NCI-H2171 (cell line): ENCODE measurements around the gene TNC.

ENCODE experiments used
- DNase-seq: peaks from one replicate; lab custom pipeline; 2025; lab: John Stamatoyannopoulos, UW

Gene TNC

GRCh38 chr9:115098226-115098965, 19.6 kb downstream of the TNC start:
- DNase-seq: no peak

- DNase-seq: no peak
Observed at GRCh38 chr9:115093520-115093919, 24.4 kb downstream of the TNC start.

GRCh38 chr9:115090486-115090885, 27.5 kb downstream of the TNC start:
- DNase-seq: no peak

GRCh38 chr9:115088860-115089259, 29.1 kb downstream of the TNC start:
- no peak for DNase-seq

- no peak for DNase-seq
Observed at GRCh38 chr9:115086886-115087285, 31.1 kb downstream of the TNC start.

- no peak for DNase-seq
Observed at GRCh38 chr9:115086461-115086860, 31.5 kb downstream of the TNC start.

- no peak for DNase-seq
Observed at GRCh38 chr9:115085773-115086377, 32.1 kb downstream of the TNC start.

GRCh38 chr9:115084709-115085108, 33.2 kb downstream of the TNC start:
- DNase-seq: no peak

GRCh38 chr9:115084157-115084556, 33.8 kb downstream of the TNC start:
- no peak for DNase-seq

GRCh38 chr9:115080242-115080641, 37.7 kb downstream of the TNC start:
- no peak for DNase-seq

GRCh38 chr9:115079156-115079555, 38.8 kb downstream of the TNC start:
- DNase-seq: no peak

- no peak for DNase-seq
Observed at GRCh38 chr9:115073456-115073855, 44.5 kb downstream of the TNC start.

- DNase-seq: no peak
Observed at GRCh38 chr9:115071176-115071575, 46.8 kb downstream of the TNC start.

- DNase-seq: no peak
Observed at GRCh38 chr9:115069771-115070170, 48.2 kb downstream of the TNC start.

- no peak for DNase-seq
Observed at GRCh38 chr9:115069302-115069701, 48.7 kb downstream of the TNC start.

- DNase-seq: no peak
Observed at GRCh38 chr9:115068031-115068430, 49.9 kb downstream of the TNC start.

- DNase-seq: no peak
Observed at GRCh38 chr9:115063058-115063845, 54.7 kb downstream of the TNC start.

GRCh38 chr9:115058684-115059315, 59.2 kb downstream of the TNC start:
- DNase-seq: no peak

GRCh38 chr9:115058175-115058574, 59.8 kb downstream of the TNC start:
- no peak for DNase-seq

GRCh38 chr9:115057559-115057958, 60.4 kb downstream of the TNC start:
- DNase-seq: no peak

GRCh38 chr9:115050002-115050490, 67.9 kb downstream of the TNC start:
- DNase-seq: no peak

- no peak for DNase-seq
Observed at GRCh38 chr9:115046824-115047223, 71.1 kb downstream of the TNC start.
